Adrenal gland (tissue), 12 donors: ENCODE results near the gene SETD6. TPM values are rescaled to one million over a fixed set of nuclear protein-coding genes. Genes with fewer than 3 reads are reported as not detected.

Experiments
- DNase-seq, 7 donors: peaks; one replicate each; pipeline ENCODE4 v3.0.0-alpha.2; 2019 to 2020
- H3K27ac ChIP-seq, 5 donors: fragments of 200-600 bp; sonication (generic) in 4 of 5; 1 replicate in 3 of 5; 2 replicates in 2 of 5; pipeline versions ENCODE4 v1.5.1 to v1.8.0; 2016 to 2020; ENCODE audit warnings: mild to moderate bottlenecking in 1 of 5
- H3K27me3 ChIP-seq: fragments of 200-600 bp; 2 replicates; pipeline ENCODE4 v1.8.0; 2021
- H3K36me3 ChIP-seq, 2 donors: fragments of 200-600 bp; replicated peaks in 1 of 2; 1 replicate in 1 of 2; 2 replicates in 1 of 2; pipeline versions ENCODE4 v1.5.1 to v1.8.0; 2018 to 2022
- H3K4me1 ChIP-seq, 2 donors: fragments of 200-600 bp; replicated peaks in 1 of 2; 1 replicate in 1 of 2; 2 replicates in 1 of 2; pipeline versions ENCODE4 v1.5.1 to v1.8.0; 2018 to 2021
- H3K4me3 ChIP-seq, 4 donors: fragments of 200-600 bp; sonication (generic) in 3 of 4; one replicate each; pipeline ENCODE4 v1.5.1; 2016 to 2018
- H3K9me3 ChIP-seq, 3 donors: fragments of 200-600 bp; sonication (generic) in 1 of 3; replicated peaks in 1 of 3; 1 replicate in 2 of 3; 2 replicates in 1 of 3; pipeline versions ENCODE4 v1.5.1 to v1.8.0; 2016 to 2021
- POLR2A ChIP-seq, 2 donors: fragments of 450-650 bp; IDR thresholded peaks; one replicate each; pipeline ENCODE4 v1.6.1; 2017; ENCODE audit warnings: antibody characterized with exemption in 2 of 2, mild to moderate bottlenecking in 2 of 2, moderate library complexity in 1 of 2
- WGBS, 4 donors: extraction: QIAGEN DNeasy Blood & Tissue Kit in 2 of 4; methylation state at CpG; one replicate each; pipeline versions ENCODE4 v1.1.5 to v1.1.7; 2013 to 2017; 5-methylcytosine and 5-hydroxymethylcytosine counted together
- intact Hi-C, 2 donors: fragments of 100-400 bp; cut with DNase I; formaldehyde crosslinking; loops; one replicate each; pipeline versions ENCODE4 v1.14.1 to v1.15.0; 2022 to 2023
- polyA plus RNA-seq, 3 donors: library from polyadenylated mRNA; stranded (reverse); fragments of 200-250 nt in 2 of 3; fragments of 350-450 nt in 1 of 3; fragmentation: Illumina TruSeq in 1 of 3; extraction: RNeasy Lipid Tissue Mini Kit (QIAGEN cat#74804) in 1 of 3; gene quantifications; one replicate each; pipeline ENCODE4 v1.2.3, GENCODE V29; 2013 to 2014
- total RNA-seq, 9 donors: library from RNA; depleted of rRNA in 4 of 9; stranded (reverse); fragments of >200 nt in 4 of 9; fragments of 120-200 nt in 1 of 9; fragmentation: NEBNext Ultra II Directional in 1 of 9; extraction: Animal tissue kit (Norgen Biotek cat#: 25700) in 1 of 9; gene quantifications; one replicate each; pipeline versions ENCODE4 v1.1.0 to v1.2.4, GENCODE V29; 2013 to 2023
- TF ChIP-seq, protein P1 (sequence below), 6 experiments: fragments of 450-650 bp in 4 of 6; fragments of 200-600 bp in 2 of 6; sonication (generic) in 1 of 6; IDR thresholded peaks; 1 replicate in 5 of 6; 2 replicates in 1 of 6; pipeline versions ENCODE4 v1.5.1 to v1.8.0; 2016 to 2021; ENCODE audit warnings: antibody characterized with exemption in 6 of 6, mild to moderate bottlenecking in 2 of 6, moderate library complexity in 1 of 6
- donor health status: healthy with polysubstance abuse.
- donor health status: Bipolar disorder and iron deficiency.
- donor health status: DM: yes; HTN: yes; CAD: no.
- donor health status: DM: no; HTN: no; CAD: no.
- donor health status: DM: no; HTN: no; CAD: no.
- donor health status: DM: yes; HTN: yes; CAD: no.

SETD6 gene
- total and polyA plus RNA-seq, 12 donors: 14.4 to 53.8 (median 25.8) TPM

DNA sequence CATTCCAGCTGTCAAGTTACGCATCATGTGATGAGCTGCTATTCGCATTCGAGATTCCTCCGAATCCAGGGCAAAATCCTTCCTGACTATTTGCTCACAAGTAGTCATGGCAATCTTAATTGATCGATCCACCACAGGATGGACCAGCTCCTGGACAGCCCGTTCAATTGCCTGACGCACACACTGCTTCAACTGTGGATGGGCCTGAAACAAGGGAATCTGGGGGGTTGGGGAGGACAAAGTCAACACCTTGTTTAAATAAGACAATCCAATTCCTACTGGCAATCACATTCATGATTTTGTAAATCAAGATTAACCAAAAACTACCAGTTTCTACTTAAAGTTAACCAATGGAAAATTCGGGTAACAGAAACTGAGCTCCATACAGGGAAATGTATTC is 28.4 kb downstream of the SETD6 start:
- Histone ChIP-seq H3K36me3 (peaks cover 0 to 97% of the 10 kb centered on the region in 2 donors), H3K27me3 (no peaks in the 10 kb centered on the region), H3K9me3 (no peaks in the 10 kb centered on the region), H3K4me1 (no peaks in the 10 kb centered on the region), H3K27ac (no peak overlapping the region), H3K4me3 (no peak overlapping the region)
- intact Hi-C loops: no loop called here
- WGBS, 4 donors: 90 to 95% (median 93%) methylated on average over 8 of the region's 8 CpGs
- no peak for DNase-seq
- no peak for TF ChIP-seq POLR2A (IDR thresholded peaks at IDR 0.05)
- TF ChIP-seq, protein P1, sequence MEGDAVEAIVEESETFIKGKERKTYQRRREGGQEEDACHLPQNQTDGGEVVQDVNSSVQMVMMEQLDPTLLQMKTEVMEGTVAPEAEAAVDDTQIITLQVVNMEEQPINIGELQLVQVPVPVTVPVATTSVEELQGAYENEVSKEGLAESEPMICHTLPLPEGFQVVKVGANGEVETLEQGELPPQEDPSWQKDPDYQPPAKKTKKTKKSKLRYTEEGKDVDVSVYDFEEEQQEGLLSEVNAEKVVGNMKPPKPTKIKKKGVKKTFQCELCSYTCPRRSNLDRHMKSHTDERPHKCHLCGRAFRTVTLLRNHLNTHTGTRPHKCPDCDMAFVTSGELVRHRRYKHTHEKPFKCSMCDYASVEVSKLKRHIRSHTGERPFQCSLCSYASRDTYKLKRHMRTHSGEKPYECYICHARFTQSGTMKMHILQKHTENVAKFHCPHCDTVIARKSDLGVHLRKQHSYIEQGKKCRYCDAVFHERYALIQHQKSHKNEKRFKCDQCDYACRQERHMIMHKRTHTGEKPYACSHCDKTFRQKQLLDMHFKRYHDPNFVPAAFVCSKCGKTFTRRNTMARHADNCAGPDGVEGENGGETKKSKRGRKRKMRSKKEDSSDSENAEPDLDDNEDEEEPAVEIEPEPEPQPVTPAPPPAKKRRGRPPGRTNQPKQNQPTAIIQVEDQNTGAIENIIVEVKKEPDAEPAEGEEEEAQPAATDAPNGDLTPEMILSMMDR (IDR thresholded peaks at IDR 0.05): no peak

DNA sequence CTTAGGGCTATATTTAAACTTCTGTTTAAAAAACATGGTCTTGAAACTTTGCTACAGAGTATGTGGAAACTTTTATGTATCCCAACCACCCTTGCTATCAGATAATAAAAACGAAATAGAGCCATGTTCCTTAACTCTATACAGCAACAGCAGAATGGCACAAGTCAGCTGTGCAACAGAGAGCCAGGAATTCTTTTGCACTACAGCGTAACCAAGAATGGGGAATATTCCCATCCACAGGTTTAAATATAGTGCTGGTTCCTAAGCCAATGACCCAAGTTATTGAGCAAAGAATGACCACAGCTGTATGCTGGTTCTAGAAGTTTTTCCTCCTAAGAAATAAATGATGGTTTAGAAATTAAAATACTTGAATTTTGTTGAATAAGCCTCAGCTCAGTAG is 33.1 kb downstream of the SETD6 start:
- no peak overlapping the region for H3K27ac ChIP-seq
- no peak for TF ChIP-seq POLR2A (IDR thresholded peaks at IDR 0.05)
- TF ChIP-seq, protein P1 (IDR thresholded peaks at IDR 0.05): no peak

DNA sequence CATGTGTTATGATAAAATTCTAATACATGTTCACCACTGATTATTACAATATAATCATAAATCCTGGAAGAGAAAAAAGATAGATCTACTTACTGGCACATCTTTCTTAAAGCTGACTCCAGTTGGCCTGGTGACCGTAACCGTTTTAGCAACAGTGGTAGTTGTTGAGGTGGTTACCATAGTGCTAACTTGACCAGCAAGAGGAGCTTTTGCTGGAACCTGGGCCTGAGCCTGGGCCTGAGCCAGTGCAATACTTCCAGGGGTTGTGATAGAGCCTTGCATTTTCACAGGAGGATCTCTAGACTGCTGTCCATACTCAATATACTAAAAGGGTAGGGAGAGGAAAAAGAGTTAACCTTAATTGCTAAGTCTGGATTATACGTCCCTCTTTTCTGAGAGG is 36.2 kb downstream of the SETD6 start:
- H3K27me3 ChIP-seq: no peaks in the 10 kb centered on the region
- no peak overlapping the region for H3K4me3 ChIP-seq
- no peak overlapping the region for H3K27ac ChIP-seq
- 74 to 85% (median 79%) methylated on average over 3 of the region's 3 CpGs for WGBS, 4 donors
- no peak for DNase-seq
- H3K36me3 ChIP-seq: peaks cover 0 to 98% of the 10 kb centered on the region in 2 donors
- TF ChIP-seq, protein P1 (IDR thresholded peaks at IDR 0.05): no peak
- no peak for TF ChIP-seq POLR2A (IDR thresholded peaks at IDR 0.05)
- no peaks in the 10 kb centered on the region for H3K4me1 ChIP-seq
- intact Hi-C loops: no loop called here
- H3K9me3 ChIP-seq: no peaks in the 10 kb centered on the region

More for the DNA sequence above, 33.1 kb downstream of the SETD6 start:
- 66 to 83% (median 77%) methylated on average over 2 of the region's 2 CpGs for WGBS, 4 donors
- no peak for DNase-seq
- Histone ChIP-seq H3K9me3 (no peaks in the 10 kb centered on the region), H3K4me1 (no peaks in the 10 kb centered on the region), H3K27me3 (no peaks in the 10 kb centered on the region), H3K36me3 (peaks cover 0 to 98% of the 10 kb centered on the region in 2 donors), H3K4me3 (no peak overlapping the region)
- intact Hi-C loops: no loop called here

DNA sequence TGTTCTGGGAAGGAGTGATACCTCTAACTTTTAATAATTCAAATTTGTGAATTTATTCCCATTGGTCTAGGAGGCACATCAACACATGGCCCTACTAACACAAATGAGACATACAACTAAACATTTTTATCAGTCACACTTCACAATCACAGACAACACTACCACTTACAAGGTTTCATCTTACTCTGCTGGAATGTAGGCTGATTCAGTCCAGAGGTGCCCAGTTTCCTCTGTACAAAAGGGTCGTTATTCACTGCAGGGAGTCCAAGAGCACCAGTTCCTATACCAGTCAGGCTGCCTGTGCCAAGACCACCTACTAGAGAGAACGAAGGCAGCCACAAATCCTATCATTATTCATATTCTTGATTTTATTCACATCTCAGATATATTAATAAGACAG is 41.4 kb downstream of the SETD6 start:
- H3K27me3 ChIP-seq: no peaks in the 10 kb centered on the region
- H3K27ac ChIP-seq: no peak overlapping the region
- WGBS, 4 donors: 76 to 93% (median 80%) methylated on average over 2 of the region's 2 CpGs
- no peak for TF ChIP-seq POLR2A (IDR thresholded peaks at IDR 0.05)
- TF ChIP-seq, protein P1 (IDR thresholded peaks at IDR 0.05): no peak
- H3K36me3 ChIP-seq: peaks cover 0 to 92% of the 10 kb centered on the region in 2 donors
- no peak overlapping the region for H3K4me3 ChIP-seq
- H3K4me1 ChIP-seq: no peaks in the 10 kb centered on the region
- no peaks in the 10 kb centered on the region for H3K9me3 ChIP-seq
- intact Hi-C loops: no loop called here
- DNase-seq: no peak
